Adrenal gland (tissue), 5 donors: Measurements from ENCODE around the gene ZFP30.

Experiments
- POLR2A ChIP-seq, 2 donors: fragments of 450-650 bp; IDR thresholded peaks; one replicate each; pipeline ENCODE4 v1.6.1; 2017; ENCODE audit warnings: antibody characterized with exemption in 2 of 2, mild to moderate bottlenecking in 2 of 2, moderate library complexity in 1 of 2
- TF ChIP-seq, protein P1 (sequence below), 6 experiments: fragments of 450-650 bp in 4 of 6; fragments of 200-600 bp in 2 of 6; sonication (generic) in 1 of 6; IDR thresholded peaks; 1 replicate in 5 of 6; 2 replicates in 1 of 6; pipeline versions ENCODE4 v1.5.1 to v1.8.0; 2016 to 2021; ENCODE audit warnings: antibody characterized with exemption in 6 of 6, mild to moderate bottlenecking in 2 of 6, moderate library complexity in 1 of 6
- donor health status: DM: no; HTN: no; CAD: no.

DNA sequence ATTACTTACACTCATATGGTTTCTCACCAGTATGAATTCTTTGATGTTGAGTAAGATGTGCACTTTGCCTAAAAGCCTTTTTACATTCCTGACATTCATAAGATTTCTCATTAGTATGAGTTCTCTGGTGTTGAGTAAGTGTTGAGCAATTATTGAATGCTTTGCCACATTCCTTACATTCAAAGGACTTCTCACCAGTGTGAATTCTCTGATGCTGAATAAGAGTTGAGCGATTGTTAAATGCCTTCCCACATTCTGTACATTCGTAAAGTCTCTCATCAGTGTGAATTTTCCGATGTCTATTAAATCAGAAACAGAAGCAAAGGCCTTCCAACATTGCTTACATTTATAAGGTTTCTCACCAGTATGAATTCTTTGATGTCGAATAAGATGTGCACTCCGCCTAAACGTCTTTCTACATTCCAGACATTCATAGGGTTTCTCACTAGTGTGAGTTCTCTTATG lies 14.2 kb upstream of the ZFP30 start:
- TF ChIP-seq, protein P1, sequence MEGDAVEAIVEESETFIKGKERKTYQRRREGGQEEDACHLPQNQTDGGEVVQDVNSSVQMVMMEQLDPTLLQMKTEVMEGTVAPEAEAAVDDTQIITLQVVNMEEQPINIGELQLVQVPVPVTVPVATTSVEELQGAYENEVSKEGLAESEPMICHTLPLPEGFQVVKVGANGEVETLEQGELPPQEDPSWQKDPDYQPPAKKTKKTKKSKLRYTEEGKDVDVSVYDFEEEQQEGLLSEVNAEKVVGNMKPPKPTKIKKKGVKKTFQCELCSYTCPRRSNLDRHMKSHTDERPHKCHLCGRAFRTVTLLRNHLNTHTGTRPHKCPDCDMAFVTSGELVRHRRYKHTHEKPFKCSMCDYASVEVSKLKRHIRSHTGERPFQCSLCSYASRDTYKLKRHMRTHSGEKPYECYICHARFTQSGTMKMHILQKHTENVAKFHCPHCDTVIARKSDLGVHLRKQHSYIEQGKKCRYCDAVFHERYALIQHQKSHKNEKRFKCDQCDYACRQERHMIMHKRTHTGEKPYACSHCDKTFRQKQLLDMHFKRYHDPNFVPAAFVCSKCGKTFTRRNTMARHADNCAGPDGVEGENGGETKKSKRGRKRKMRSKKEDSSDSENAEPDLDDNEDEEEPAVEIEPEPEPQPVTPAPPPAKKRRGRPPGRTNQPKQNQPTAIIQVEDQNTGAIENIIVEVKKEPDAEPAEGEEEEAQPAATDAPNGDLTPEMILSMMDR (IDR thresholded peaks at IDR 0.05), result no peak
- no peak for TF ChIP-seq POLR2A (IDR thresholded peaks at IDR 0.05)
